RWPE1 (cell line): Measurements from ENCODE around the gene ITGB5.

Source experiments
- CTCF ChIA-PET: fragments of 350-600 bp; sonication (Branson Sonifier 250); formaldehyde crosslinking; extraction: SDS; loops from one replicate; lab custom pipeline; 2021; lab: Yijun Ruan, JAX
- POLR2A ChIA-PET: fragments of 400-600 bp; formaldehyde crosslinking; extraction: SDS; loops from one replicate; lab custom pipeline; 2020; ENCODE audit warnings: antibody characterized with exemption; ENCODE audit not compliant: low non-redundant PET; lab: Yijun Ruan, JAX
- DNase-seq: peaks from one replicate; pipeline ENCODE4 v3.0.0; 2012; ENCODE audit warnings: low spot score
- H3K27ac ChIP-seq: fragments of 450-650 bp; 2 replicates; pipeline ENCODE4 v1.5.1; 2017
- TF ChIP-seq, protein P1 (sequence below): fragments of 450-650 bp; conservative IDR thresholded peaks from 2 replicates; pipeline ENCODE4 v1.5.1; 2017; ENCODE audit warnings: low read depth, mild to moderate bottlenecking

Gene ITGB5

GRCh38 chr3:124823206-124823605 lies 64.0 kb downstream of the ITGB5 start:
- ChIA-PET POLR2A (no interaction called here), CTCF (interaction anchor here (0.6 to 1.4 kb wide), 3 partner anchors 8 to 32 kb away, joined by 3 read pairs; no protein-coding TSS in a partner anchor)
- H3K27ac ChIP-seq: no peak overlapping the region
- TF ChIP-seq, protein P1, sequence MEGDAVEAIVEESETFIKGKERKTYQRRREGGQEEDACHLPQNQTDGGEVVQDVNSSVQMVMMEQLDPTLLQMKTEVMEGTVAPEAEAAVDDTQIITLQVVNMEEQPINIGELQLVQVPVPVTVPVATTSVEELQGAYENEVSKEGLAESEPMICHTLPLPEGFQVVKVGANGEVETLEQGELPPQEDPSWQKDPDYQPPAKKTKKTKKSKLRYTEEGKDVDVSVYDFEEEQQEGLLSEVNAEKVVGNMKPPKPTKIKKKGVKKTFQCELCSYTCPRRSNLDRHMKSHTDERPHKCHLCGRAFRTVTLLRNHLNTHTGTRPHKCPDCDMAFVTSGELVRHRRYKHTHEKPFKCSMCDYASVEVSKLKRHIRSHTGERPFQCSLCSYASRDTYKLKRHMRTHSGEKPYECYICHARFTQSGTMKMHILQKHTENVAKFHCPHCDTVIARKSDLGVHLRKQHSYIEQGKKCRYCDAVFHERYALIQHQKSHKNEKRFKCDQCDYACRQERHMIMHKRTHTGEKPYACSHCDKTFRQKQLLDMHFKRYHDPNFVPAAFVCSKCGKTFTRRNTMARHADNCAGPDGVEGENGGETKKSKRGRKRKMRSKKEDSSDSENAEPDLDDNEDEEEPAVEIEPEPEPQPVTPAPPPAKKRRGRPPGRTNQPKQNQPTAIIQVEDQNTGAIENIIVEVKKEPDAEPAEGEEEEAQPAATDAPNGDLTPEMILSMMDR: no peak
- DNase-seq: no peak

GRCh38 chr3:124821356-124821755 lies 65.8 kb downstream of the ITGB5 start:
- TF ChIP-seq, protein P1: no peak
- no peak for DNase-seq
- CTCF ChIA-PET: no interaction called here
- POLR2A ChIA-PET: no interaction called here
- H3K27ac ChIP-seq: no peak overlapping the region

DNA sequence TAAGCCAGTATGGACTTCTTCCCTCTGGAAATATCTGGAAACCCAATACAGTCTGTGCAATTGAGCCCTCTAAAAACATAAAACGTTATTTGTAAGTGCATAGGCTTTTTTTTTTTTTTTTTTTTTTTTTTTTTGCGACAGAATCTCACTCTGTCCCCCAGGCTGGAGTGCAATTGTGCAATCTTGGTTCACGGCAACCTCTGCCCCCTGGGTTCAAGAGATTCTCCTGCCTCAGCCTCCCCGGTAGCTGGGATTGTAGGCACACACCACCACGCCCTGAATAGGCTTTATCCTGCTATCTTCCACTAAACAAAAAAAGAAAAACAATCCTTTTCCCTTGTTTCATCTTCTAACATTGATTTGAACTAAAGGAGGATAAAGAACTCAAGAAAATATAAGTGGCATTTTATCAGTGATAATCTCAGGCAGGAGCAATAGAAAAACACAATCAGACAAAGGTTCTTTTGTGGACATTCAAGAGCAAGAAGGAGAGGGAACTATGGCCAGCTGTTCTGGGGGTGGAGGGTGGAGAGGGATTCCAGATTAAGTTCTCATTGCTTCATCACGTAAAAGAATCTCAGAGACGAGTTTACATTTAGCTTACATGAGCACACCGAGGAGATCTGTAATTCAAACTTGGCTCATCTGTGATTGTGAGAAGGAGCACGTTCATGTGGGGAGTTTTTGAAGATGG lies 68.6 kb downstream of the ITGB5 start:
- ChIA-PET POLR2A (no interaction called here), CTCF (no interaction called here)
- no peak for DNase-seq
- H3K27ac ChIP-seq: no peak overlapping the region
- TF ChIP-seq, protein P1: no peak

DNA sequence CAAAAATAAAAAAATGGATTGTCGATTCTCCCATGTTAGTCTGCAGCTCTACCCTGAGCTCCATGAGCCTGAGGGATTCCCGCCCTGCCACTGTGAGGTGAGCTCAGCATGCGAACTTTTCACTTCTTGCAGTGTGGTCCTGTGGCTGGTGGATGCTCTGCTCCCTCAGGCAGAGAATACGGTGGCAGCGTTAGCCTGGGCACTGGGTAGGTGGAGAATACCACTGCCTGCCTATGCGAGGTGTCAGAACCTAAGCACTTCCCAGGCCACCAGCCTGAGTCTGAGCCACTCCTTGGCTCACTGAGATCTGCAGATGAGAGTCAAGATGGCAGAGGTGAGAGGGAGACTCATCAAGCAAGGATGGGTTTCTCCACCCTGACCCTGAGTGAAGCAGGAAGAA lies 70.1 kb downstream of the ITGB5 start:
- POLR2A ChIA-PET: no interaction called here
- TF ChIP-seq, protein P1: no peak
- DNase-seq: no peak
- CTCF ChIA-PET: interaction anchor here (1.1 kb wide), 1 partner anchor 10 kb away, joined by 3 read pairs; no protein-coding TSS in a partner anchor
- peak overlapping the region; percentile 10; the same call in 1 of the 2 replicates for H3K27ac ChIP-seq

DNA sequence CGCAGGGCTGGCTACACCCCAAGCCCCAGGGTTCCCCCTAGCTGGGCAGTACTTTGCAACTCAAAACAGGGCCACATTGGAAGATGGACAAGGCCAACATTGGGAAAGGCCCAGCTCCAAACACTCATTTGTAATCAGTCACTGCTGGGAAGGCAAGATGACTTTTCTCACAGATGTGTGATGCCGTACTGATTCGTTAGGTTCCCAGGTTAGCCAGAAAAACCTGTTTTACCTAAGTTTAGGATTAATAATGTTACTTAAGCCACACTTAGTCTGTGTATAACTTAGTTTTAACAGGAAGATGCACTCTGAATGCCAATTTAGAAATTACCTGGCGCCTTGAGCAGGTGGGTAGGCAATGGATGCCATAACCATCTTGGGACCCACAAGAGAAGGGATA lies 71.0 kb downstream of the ITGB5 start:
- H3K27ac ChIP-seq: no peak overlapping the region
- TF ChIP-seq, protein P1: no peak
- DNase-seq: no peak
- POLR2A ChIA-PET: no interaction called here
- CTCF ChIA-PET: interaction anchor here (0.7 to 1.1 kb wide), 2 partner anchors 11 to 1078 kb away, joined by 3 to 4 read pairs; no protein-coding TSS in a partner anchor

GRCh38 chr3:124815781-124816180 lies 71.4 kb downstream of the ITGB5 start:
- no peak for DNase-seq
- H3K27ac ChIP-seq: no peak overlapping the region
- CTCF ChIA-PET: interaction anchor here (0.7 to 1.1 kb wide), 2 partner anchors 12 to 1078 kb away, joined by 3 to 4 read pairs; no protein-coding TSS in a partner anchor
- POLR2A ChIA-PET: no interaction called here
- TF ChIP-seq, protein P1: no peak
